Activated T-cell treated with anti-CD3 and anti-CD28 coated beads, Interleukin-2, amount 50 U/mL, for 72 hours (primary cell): ENCODE results near the gene DOCK4. TPM values are rescaled to one million over a fixed set of nuclear protein-coding genes. Genes with fewer than 3 reads are reported as not detected.
"Not testable (repeated sequence)": the region's sequence is repeated elsewhere in the genome, so short reads cannot be mapped to it uniquely, and the experiment has no call there.

Source experiments
- ATAC-seq, 2 donors: fragments of 150-1000 bp; cut with Tn5 transposase; replicated peaks in 1 of 2; 2 replicates each; pipeline ENCODE4 v1.10.0; 2021; ENCODE audit warnings: moderate library complexity in 2 of 2, mild to moderate bottlenecking in 1 of 2
- DNase-seq, 2 donors: peaks; one replicate each; pipeline ENCODE4 v3.0.0; 2021 to 2022; ENCODE audit warnings: mixed read lengths in 1 of 2
- H3K27ac Mint-ChIP-seq: one replicate; pipeline ENCODE4 v1.8.0; 2022; ENCODE audit warnings: mild to moderate bottlenecking, moderate library complexity, mixed read lengths
- H3K27me3 Mint-ChIP-seq: one replicate; pipeline ENCODE4 v1.8.0; 2022; ENCODE audit warnings: low read depth, mixed read lengths
- H3K36me3 Mint-ChIP-seq, 2 donors: one replicate each; pipeline ENCODE4 v1.8.0; 2022; ENCODE audit warnings: mixed read lengths in 2 of 2, mild to moderate bottlenecking in 1 of 2; ENCODE audit not compliant: insufficient read depth in 2 of 2
- H3K4me1 Mint-ChIP-seq: one replicate; pipeline ENCODE4 v1.8.0; 2022; ENCODE audit warnings: low read depth, mixed read lengths
- H3K4me3 Mint-ChIP-seq, 2 donors: one replicate each; pipeline ENCODE4 v1.8.0; 2022; ENCODE audit warnings: mild to moderate bottlenecking in 2 of 2, mixed read lengths in 2 of 2, moderate library complexity in 2 of 2
- H3K9me3 Mint-ChIP-seq, 2 donors: one replicate each; pipeline ENCODE4 v1.8.0; 2022; ENCODE audit warnings: mixed read lengths in 2 of 2
- total RNA-seq, 2 donors: library from RNA; stranded (reverse); gene quantifications; one replicate each; pipeline ENCODE4 v1.2.3, GENCODE V29; 2022

DOCK4 gene
- total RNA-seq, 2 donors from 2014 or later = 0.29 to 0.53 TPM

- not testable (repeated sequence) for ATAC-seq, H3K4me1 Mint-ChIP-seq, H3K9me3 Mint-ChIP-seq, H3K4me3 Mint-ChIP-seq, H3K36me3 Mint-ChIP-seq, DNase-seq, H3K27ac Mint-ChIP-seq
- H3K27me3 Mint-ChIP-seq = peaks cover 16% of the 10 kb centered on the region
These were observed 288.8 kb downstream of the DOCK4 start for GRCh38 chr7:111917404-111917803.

GRCh38 chr7:111914291-111914690, 291.9 kb downstream of the DOCK4 start:
- H3K27ac Mint-ChIP-seq = no peak overlapping the region
- ATAC-seq = no peak
- H3K27me3 Mint-ChIP-seq = peaks cover 11% of the 10 kb centered on the region
- H3K36me3 Mint-ChIP-seq = no peaks in the 10 kb centered on the region
- DNase-seq = no peak
- H3K4me1 Mint-ChIP-seq = no peaks in the 10 kb centered on the region
- no peaks in the 10 kb centered on the region for H3K9me3 Mint-ChIP-seq
- H3K4me3 Mint-ChIP-seq = no peak overlapping the region

- ATAC-seq = no peak
- Mint-ChIP-seq H3K4me3 (no peak overlapping the region), H3K4me1 (no peaks in the 10 kb centered on the region), H3K27me3 (no peaks in the 10 kb centered on the region), H3K9me3 (no peaks in the 10 kb centered on the region), H3K36me3 (no peaks in the 10 kb centered on the region), H3K27ac (no peak overlapping the region)
- no peak for DNase-seq
These were observed 294.8 kb downstream of the DOCK4 start for GRCh38 chr7:111911166-111911961.

- H3K9me3 Mint-ChIP-seq = no peaks in the 10 kb centered on the region
- no peaks in the 10 kb centered on the region for H3K27me3 Mint-ChIP-seq
- H3K4me1 Mint-ChIP-seq = no peaks in the 10 kb centered on the region
- no peak for ATAC-seq
- DNase-seq = no peak
- H3K36me3 Mint-ChIP-seq = no peaks in the 10 kb centered on the region
- no peak overlapping the region for H3K4me3 Mint-ChIP-seq
- H3K27ac Mint-ChIP-seq = no peak overlapping the region
These were observed 295.5 kb downstream of the DOCK4 start for GRCh38 chr7:111910656-111911055.

- H3K27ac Mint-ChIP-seq, ATAC-seq, H3K4me1 Mint-ChIP-seq, H3K4me3 Mint-ChIP-seq, H3K9me3 Mint-ChIP-seq, H3K27me3 Mint-ChIP-seq, H3K36me3 Mint-ChIP-seq, DNase-seq: not testable (repeated sequence)
These were observed 297.5 kb downstream of the DOCK4 start for GRCh38 chr7:111908673-111909072.

GRCh38 chr7:111903797-111904196, 302.4 kb downstream of the DOCK4 start:
- H3K27me3 Mint-ChIP-seq = no peaks in the 10 kb centered on the region
- ATAC-seq = no peak
- H3K9me3 Mint-ChIP-seq = no peaks in the 10 kb centered on the region
- no peak for DNase-seq
- H3K4me1 Mint-ChIP-seq = no peaks in the 10 kb centered on the region
- no peaks in the 10 kb centered on the region for H3K36me3 Mint-ChIP-seq
- no peak overlapping the region for H3K4me3 Mint-ChIP-seq
- no peak overlapping the region for H3K27ac Mint-ChIP-seq

- Mint-ChIP-seq H3K4me1 (no peaks in the 10 kb centered on the region), H3K27me3 (peaks cover 3% of the 10 kb centered on the region), H3K9me3 (no peaks in the 10 kb centered on the region), H3K27ac (no peak overlapping the region), H3K36me3 (no peaks in the 10 kb centered on the region), H3K4me3 (no peak overlapping the region)
- ATAC-seq = no peak
- DNase-seq = no peak
These were observed 303.2 kb downstream of the DOCK4 start for GRCh38 chr7:111903016-111903415.

GRCh38 chr7:111900283-111900682, 305.9 kb downstream of the DOCK4 start:
- no peak overlapping the region for H3K27ac Mint-ChIP-seq
- ATAC-seq (no peak), DNase-seq (no peak)

GRCh38 chr7:111895049-111895448, 311.1 kb downstream of the DOCK4 start:
- Mint-ChIP-seq H3K4me1 (no peaks in the 10 kb centered on the region), H3K36me3 (no peaks in the 10 kb centered on the region), H3K27me3 (peaks cover 7% of the 10 kb centered on the region), H3K4me3 (no peak overlapping the region), H3K9me3 (no peaks in the 10 kb centered on the region), H3K27ac (no peak overlapping the region)
- no peak for ATAC-seq
- no peak for DNase-seq

More at GRCh38 chr7:111900283-111900682, 305.9 kb downstream of the DOCK4 start:
- peaks cover 7% of the 10 kb centered on the region for H3K27me3 Mint-ChIP-seq
- H3K36me3 Mint-ChIP-seq = no peaks in the 10 kb centered on the region
- no peaks in the 10 kb centered on the region for H3K9me3 Mint-ChIP-seq
- no peaks in the 10 kb centered on the region for H3K4me1 Mint-ChIP-seq
- no peak overlapping the region for H3K4me3 Mint-ChIP-seq

GRCh38 chr7:111894518-111894917, 311.7 kb downstream of the DOCK4 start:
- no peaks in the 10 kb centered on the region for H3K9me3 Mint-ChIP-seq
- no peaks in the 10 kb centered on the region for H3K4me1 Mint-ChIP-seq
- H3K27ac Mint-ChIP-seq = no peak overlapping the region
- H3K27me3 Mint-ChIP-seq = peaks cover 7% of the 10 kb centered on the region
- ATAC-seq = no peak
- no peak for DNase-seq
- H3K4me3 Mint-ChIP-seq = no peak overlapping the region
- no peaks in the 10 kb centered on the region for H3K36me3 Mint-ChIP-seq

- Mint-ChIP-seq H3K9me3 (no peaks in the 10 kb centered on the region), H3K4me1 (no peaks in the 10 kb centered on the region), H3K27ac (no peak overlapping the region), H3K27me3 (peaks cover 6% of the 10 kb centered on the region), H3K4me3 (no peak overlapping the region), H3K36me3 (no peaks in the 10 kb centered on the region)
- ATAC-seq = no peak
- no peak for DNase-seq
These were observed 313.0 kb downstream of the DOCK4 start for GRCh38 chr7:111893190-111893589.

GRCh38 chr7:111892588-111892987, 313.6 kb downstream of the DOCK4 start:
- ATAC-seq = no peak
- no peak overlapping the region for H3K27ac Mint-ChIP-seq

GRCh38 chr7:111887734-111888133, 318.5 kb downstream of the DOCK4 start:
- Mint-ChIP-seq H3K27me3 (no peaks in the 10 kb centered on the region), H3K9me3 (no peaks in the 10 kb centered on the region), H3K27ac (no peak overlapping the region), H3K36me3 (no peaks in the 10 kb centered on the region), H3K4me3 (no peak overlapping the region), H3K4me1 (no peaks in the 10 kb centered on the region)
- ATAC-seq = no peak
- DNase-seq = no peak

More at GRCh38 chr7:111892588-111892987, 313.6 kb downstream of the DOCK4 start:
- Mint-ChIP-seq H3K27me3 (no peaks in the 10 kb centered on the region), H3K4me3 (no peak overlapping the region), H3K36me3 (no peaks in the 10 kb centered on the region), H3K9me3 (no peaks in the 10 kb centered on the region), H3K4me1 (no peaks in the 10 kb centered on the region)
- DNase-seq = no peak

- Mint-ChIP-seq H3K36me3 (no peaks in the 10 kb centered on the region), H3K9me3 (no peaks in the 10 kb centered on the region), H3K27me3 (peaks cover 5% of the 10 kb centered on the region), H3K4me1 (no peaks in the 10 kb centered on the region), H3K4me3 (no peak overlapping the region), H3K27ac (no peak overlapping the region)
- ATAC-seq = no peak
- DNase-seq = no peak
These were observed 320.0 kb downstream of the DOCK4 start for GRCh38 chr7:111886233-111886632.
